OCI-LY1 (cell line): ENCODE data around the gene PRTG.

Experiments used
- H2AFZ ChIP-seq: fragments of 200-600 bp; sonication (generic), shearing (Covaris generic); 2 replicates; pipeline ENCODE4 v1.6.0; 2014; ENCODE audit warnings: antibody characterized with exemption, mild to moderate bottlenecking, low read length
- H3F3A ChIP-seq: fragments of 200-600 bp; sonication (generic), shearing (Covaris generic); 2 replicates; pipeline ENCODE4 v1.6.0; 2014; ENCODE audit warnings: mild to moderate bottlenecking, antibody characterized with exemption, low read length, moderate library complexity; ENCODE audit not compliant: insufficient read depth
- H3K27ac ChIP-seq: fragments of 200-600 bp; sonication (generic); 2 replicates; pipeline ENCODE4 v1.5.1; 2014; ENCODE audit warnings: low read length, mixed run types, mild to moderate bottlenecking, low read depth; ENCODE audit not compliant: poor library complexity, severe bottlenecking
- H3K27me3 ChIP-seq: fragments of 200-600 bp; sonication (generic); 2 replicates; pipeline ENCODE4 v1.6.0; 2014; ENCODE audit warnings: antibody characterized with exemption, mild to moderate bottlenecking, low read length, moderate library complexity; ENCODE audit not compliant: insufficient read depth
- H3K36me3 ChIP-seq: fragments of 200-600 bp; sonication (generic); 2 replicates; pipeline ENCODE4 v1.6.1; 2014; ENCODE audit warnings: mild to moderate bottlenecking, antibody characterized with exemption, low read length, moderate library complexity, mixed read lengths; ENCODE audit not compliant: insufficient read depth
- H3K4me1 ChIP-seq: fragments of 200-600 bp; sonication (generic); 2 replicates; pipeline ENCODE4 v1.5.1; 2014; ENCODE audit warnings: mild to moderate bottlenecking, low read length, moderate library complexity; ENCODE audit not compliant: insufficient read depth, severe bottlenecking
- H3K4me2 ChIP-seq: fragments of 200-600 bp; sonication (generic), shearing (Covaris generic); 2 replicates; pipeline ENCODE4 v1.6.1; 2014; ENCODE audit warnings: low read length
- H3K4me3 ChIP-seq: fragments of 200-600 bp; sonication (generic); 2 replicates; pipeline ENCODE4 v1.5.1; 2014; ENCODE audit warnings: low read length, low read depth, mild to moderate bottlenecking, mixed read lengths; ENCODE audit not compliant: poor library complexity, severe bottlenecking
- H3K79me2 ChIP-seq: fragments of 200-600 bp; shearing (Covaris generic); 2 replicates; pipeline ENCODE4 v1.6.1; 2016; ENCODE audit warnings: mixed run types, low read length, mixed read lengths; ENCODE audit not compliant: insufficient read depth
- H3K9ac ChIP-seq: fragments of 200-600 bp; sonication (generic), shearing (Covaris generic); 2 replicates; pipeline ENCODE4 v1.6.1; 2014; ENCODE audit warnings: mild to moderate bottlenecking, low read length, mixed read lengths
- H3K9me2 ChIP-seq: fragments of 200-600 bp; sonication (generic), shearing (Covaris generic); 2 replicates; pipeline ENCODE4 v1.6.1; 2014; ENCODE audit warnings: low read depth, mild to moderate bottlenecking, low read length, mixed read lengths
- H3K9me3 ChIP-seq: fragments of 200-600 bp; shearing (Covaris generic); 2 replicates; pipeline ENCODE4 v1.6.1; 2014; ENCODE audit warnings: low read length, mixed read lengths
- H4K20me1 ChIP-seq: fragments of 200-600 bp; sonication (generic), shearing (Covaris generic); 2 replicates; pipeline ENCODE4 v1.6.0; 2016; ENCODE audit warnings: mild to moderate bottlenecking, low read length; ENCODE audit not compliant: insufficient read depth
- CTCF ChIP-seq: fragments of 200-600 bp; sonication (generic), shearing (Covaris generic); IDR thresholded peaks from 2 replicates; pipeline ENCODE4 v1.5.1; 2017; ENCODE audit warnings: mild to moderate bottlenecking, antibody characterized with exemption, low read length, moderate library complexity, mixed read lengths
- EZH2 ChIP-seq: fragments of 200-600 bp; sonication (generic), shearing (Covaris generic); IDR thresholded peaks from 2 replicates; pipeline ENCODE4 v1.8.0; 2017; ENCODE audit warnings: borderline replicate concordance, mixed run types, mild to moderate bottlenecking, antibody characterized with exemption, low read length, moderate library complexity, mixed read lengths

Gene PRTG

GRCh38 chr15:55714064-55714463 is 28.9 kb downstream of the PRTG start:
- Histone ChIP-seq H3K9ac (no peak overlapping the region), H3K4me2 (no peak overlapping the region), H4K20me1 (no peaks in the 10 kb centered on the region), H3F3A (no peaks in the 10 kb centered on the region), H3K9me2 (no peaks in the 10 kb centered on the region), H3K4me3 (no peak overlapping the region), H3K27ac (no peak overlapping the region), H3K27me3 (no peaks in the 10 kb centered on the region), H3K79me2 (no peaks in the 10 kb centered on the region), H3K9me3 (no peaks in the 10 kb centered on the region), H3K36me3 (no peaks in the 10 kb centered on the region), H2AFZ (no peak overlapping the region), H3K4me1 (peaks cover 7% of the 10 kb centered on the region)
- TF ChIP-seq CTCF (no peak), EZH2 (no peak)

GRCh38 chr15:55712363-55712762 is 30.6 kb downstream of the PRTG start:
- Histone ChIP-seq H3K4me3 (no peak overlapping the region), H3K9me2 (no peaks in the 10 kb centered on the region), H3K9me3 (no peaks in the 10 kb centered on the region), H3K27ac (no peak overlapping the region), H4K20me1 (no peaks in the 10 kb centered on the region), H3K4me2 (no peak overlapping the region), H2AFZ (no peak overlapping the region), H3K79me2 (no peaks in the 10 kb centered on the region), H3K27me3 (no peaks in the 10 kb centered on the region), H3K4me1 (no peaks in the 10 kb centered on the region), H3K36me3 (no peaks in the 10 kb centered on the region), H3F3A (no peaks in the 10 kb centered on the region), H3K9ac (no peak overlapping the region)
- TF ChIP-seq CTCF (no peak), EZH2 (no peak)

GRCh38 chr15:55710286-55710685 is 32.7 kb downstream of the PRTG start:
- H3K9ac ChIP-seq, result no peak overlapping the region
- no peaks in the 10 kb centered on the region for H4K20me1 ChIP-seq
- no peak overlapping the region for H2AFZ ChIP-seq
- no peak overlapping the region for H3K27ac ChIP-seq
- no peaks in the 10 kb centered on the region for H3K9me3 ChIP-seq
- H3K36me3 ChIP-seq, result no peaks in the 10 kb centered on the region
- H3K27me3 ChIP-seq, result no peaks in the 10 kb centered on the region
- no peaks in the 10 kb centered on the region for H3K9me2 ChIP-seq
- TF ChIP-seq EZH2, result no peak
- TF ChIP-seq CTCF, result no peak
- no peaks in the 10 kb centered on the region for H3K79me2 ChIP-seq
- H3K4me1 ChIP-seq, result no peaks in the 10 kb centered on the region
- no peak overlapping the region for H3K4me2 ChIP-seq
- no peaks in the 10 kb centered on the region for H3F3A ChIP-seq
- no peak overlapping the region for H3K4me3 ChIP-seq
